Bone marrow (tissue), 2 donors: ENCODE data around the gene NDUFS7.

Experiments
- DNase-seq, 2 donors: peaks; one replicate each; lab custom pipeline; 2025; lab: John Stamatoyannopoulos, UW

Gene NDUFS7

DNA sequence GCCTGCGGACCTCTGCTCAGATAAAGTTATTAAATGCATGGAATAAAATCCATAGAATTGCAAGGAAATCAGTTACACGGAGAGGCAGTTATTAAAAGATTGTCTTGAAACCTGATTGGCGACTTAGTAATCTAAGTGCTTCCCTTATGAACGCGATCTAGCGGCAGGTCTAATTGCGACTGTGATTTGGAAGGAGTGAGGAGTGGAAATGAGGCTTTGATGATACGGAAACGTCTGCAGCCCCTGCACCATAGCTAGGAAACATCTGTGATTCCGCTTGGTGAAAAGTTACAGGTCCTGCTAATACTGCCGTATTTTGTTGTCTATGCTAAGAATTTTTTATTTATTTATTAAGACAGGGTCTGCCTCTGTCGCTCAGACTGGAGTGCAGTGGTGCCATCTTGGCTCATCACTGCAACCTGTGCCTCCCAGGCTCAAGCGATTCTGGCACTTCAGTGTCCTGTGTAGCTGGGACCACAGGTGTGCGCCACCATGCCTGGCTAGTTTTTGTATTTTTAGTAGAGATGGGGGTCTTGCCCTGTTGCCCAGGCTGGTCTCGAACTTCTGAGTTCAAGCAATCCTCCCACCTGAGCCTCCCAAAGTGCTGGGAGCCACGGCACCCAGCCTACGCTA, 887 bp downstream of the NDUFS7 start:
- no peak for DNase-seq

DNA sequence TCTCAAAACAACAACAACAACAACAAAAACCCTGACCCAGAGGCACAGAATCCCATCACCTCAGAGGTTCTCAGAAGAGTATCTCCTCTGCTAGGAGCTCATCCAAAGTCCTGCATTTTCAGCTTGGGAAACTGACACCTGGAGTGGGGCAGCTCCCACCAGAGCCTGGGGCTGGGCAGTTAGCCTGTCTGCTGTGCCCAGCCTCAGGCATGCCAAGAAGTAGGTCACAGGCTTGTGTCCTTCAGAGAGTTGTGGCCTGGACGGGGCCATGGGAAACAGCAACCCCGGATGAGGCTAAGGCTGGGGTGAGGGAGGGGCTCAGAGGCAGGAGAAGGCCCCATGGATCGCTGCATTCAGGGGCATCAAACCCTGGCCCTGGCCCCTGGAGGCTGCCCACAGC, 2.1 kb downstream of the NDUFS7 start:
- no peak for DNase-seq

DNA sequence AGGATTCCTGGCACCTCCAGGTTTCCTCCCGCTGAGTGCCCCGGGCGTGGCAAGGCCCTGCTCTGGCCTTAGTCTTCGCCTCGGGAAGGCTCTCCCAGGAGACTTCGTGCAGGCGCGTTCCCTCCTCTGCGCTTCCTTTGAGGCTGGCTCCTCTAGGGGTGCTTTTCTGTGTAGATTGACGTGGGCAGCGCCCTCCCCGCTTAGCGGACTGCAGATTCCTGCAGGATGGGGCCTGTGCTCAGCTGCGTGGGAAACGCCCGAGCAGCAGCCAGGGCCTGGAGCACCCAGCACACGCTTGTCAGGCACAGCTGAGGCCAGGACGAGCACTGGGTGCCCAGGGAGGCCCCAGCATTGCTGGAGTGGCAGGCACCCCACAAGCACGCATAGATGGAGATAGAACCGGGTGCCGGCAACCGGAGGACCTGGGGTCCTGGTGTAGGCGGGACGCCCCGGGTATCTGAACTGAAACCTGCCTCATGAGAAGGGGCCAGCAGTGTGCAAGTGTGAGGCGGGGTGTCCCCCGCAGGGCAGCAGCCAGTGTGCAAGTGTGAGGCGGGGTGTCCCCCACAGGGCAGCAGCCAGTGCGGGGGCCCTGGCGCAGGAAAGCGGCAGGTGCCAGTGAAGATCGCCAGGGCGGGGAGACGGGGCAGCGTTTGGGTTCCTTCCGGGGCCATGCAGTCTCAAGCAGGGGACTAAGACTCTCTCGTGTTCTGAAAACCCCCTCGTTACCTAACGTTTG, 3.4 kb downstream of the NDUFS7 start:
- DNase-seq, result no peak

DNA sequence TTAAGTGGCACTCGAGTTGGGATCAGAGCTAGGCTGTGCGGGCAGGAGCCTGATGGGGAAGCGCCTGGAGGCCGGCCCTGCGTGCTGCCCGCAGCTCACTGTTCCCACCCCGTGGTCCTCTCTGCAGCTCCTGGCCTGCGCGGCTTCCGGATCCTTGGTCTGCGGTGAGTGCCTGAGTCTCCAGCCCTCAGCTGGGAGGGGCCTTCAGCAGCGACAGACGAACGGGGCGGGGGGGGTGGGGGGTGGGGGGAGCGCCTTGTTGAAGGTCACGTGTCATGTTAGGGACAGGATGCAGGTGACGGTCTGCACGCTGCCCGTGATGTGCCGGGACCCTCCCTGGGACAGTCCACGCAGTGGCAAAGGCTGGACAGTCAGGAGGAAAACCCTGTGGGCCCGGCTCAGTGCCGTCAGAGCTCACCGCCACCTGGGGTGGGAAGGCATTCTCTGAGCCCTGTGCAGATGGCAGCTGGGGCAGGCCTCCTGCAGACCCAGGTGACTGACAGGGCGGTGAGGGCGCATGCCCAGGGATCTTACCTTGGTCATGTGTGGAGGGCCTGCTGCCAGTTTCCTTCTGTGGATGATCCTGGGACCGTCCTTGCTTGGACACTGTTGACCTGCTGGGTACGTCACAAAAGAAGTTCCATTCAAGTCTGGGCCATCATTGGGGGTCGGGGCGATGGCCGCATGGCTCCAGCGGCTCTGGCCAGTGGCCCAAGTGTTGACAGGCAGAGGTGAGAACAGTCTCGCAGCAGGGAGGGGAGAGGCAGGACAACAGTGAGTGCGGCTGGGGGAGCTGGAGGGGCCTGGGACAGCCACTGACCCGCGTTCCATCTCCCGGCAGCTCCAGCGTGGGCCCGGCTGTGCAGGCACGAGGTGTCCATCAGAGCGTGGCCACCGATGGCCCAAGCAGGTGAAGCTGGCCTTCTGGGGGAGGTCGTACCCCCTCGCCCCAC, 4.3 kb downstream of the NDUFS7 start:
- no peak for DNase-seq

DNA sequence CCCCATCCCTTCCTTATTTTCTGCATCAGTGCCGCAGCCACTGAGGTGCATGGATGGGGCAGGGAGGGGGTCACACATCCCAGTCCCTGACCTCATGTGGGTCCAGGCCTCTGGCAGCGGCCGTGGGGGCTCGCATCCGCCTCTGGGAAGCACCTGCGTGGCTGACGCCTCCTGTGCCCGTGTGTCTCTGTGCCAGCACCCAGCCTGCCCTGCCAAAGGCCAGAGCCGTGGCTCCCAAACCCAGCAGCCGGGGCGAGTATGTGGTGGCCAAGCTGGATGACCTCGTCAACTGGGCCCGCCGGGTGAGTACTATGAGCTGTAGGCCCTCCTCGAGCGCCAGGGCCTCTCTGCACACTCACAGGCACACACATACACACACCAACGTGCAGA, 4.9 kb downstream of the NDUFS7 start:
- no peak for DNase-seq

DNA sequence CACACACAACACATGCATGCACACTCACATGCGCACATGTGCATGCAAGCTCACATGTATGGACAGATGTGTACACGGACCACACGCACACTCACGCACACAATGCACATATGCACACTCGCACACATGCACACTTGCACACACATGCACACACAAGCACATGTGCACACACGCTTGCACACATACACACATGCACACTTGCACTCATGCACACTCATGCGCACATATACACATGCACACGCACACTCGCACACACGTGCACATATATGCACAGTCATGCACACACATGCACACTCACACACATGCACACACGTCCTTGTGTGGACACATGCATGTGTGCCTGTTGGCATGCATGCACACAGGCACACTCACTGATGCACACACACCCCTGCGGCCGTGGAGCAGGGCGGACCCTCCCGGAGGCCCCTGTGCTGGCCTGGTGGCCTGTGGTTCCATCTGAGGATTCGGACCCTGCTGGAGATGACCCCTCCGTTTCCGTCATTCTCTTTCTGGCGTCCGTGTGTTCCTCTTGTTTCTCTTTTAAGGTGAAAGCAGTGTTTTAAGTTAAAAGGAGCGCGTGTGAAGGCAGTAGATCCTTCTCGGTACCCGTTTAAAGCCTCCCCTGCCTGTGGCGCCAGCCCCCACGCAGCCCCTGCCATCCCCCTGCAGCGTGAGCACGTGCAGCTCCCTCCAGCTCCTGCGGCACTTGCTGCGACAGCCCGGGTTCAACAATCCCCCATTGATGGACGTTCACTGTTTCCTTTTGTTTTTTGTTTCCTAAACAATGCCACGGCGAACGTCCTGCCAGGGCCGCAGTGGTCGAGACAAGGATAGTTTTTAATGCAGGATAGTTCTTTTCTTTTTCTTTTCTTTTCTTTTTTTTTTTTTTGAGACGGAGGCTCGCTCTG, 5.6 kb downstream of the NDUFS7 start:
- DNase-seq, result no peak

DNA sequence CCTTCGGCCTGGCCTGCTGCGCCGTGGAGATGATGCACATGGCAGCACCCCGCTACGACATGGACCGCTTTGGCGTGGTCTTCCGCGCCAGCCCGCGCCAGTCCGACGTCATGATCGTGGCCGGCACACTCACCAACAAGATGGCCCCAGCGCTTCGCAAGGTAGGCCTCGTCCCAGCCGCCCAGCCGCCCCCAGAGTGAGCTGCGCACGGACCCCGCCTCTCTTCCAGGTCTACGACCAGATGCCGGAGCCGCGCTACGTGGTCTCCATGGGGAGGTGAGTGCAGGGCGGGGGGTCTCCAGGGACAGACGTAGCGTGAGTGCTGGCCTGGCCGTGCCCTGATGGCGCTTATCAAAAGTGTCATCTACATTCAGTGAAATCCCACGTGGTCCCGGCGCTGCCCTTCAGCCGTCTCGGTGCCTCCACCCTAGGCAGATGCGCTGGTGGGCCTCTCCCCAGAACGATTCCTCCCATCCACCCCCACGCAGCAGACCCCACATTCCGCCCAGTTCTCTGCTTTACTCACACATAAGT, 7.2 kb downstream of the NDUFS7 start:
- no peak for DNase-seq

DNA sequence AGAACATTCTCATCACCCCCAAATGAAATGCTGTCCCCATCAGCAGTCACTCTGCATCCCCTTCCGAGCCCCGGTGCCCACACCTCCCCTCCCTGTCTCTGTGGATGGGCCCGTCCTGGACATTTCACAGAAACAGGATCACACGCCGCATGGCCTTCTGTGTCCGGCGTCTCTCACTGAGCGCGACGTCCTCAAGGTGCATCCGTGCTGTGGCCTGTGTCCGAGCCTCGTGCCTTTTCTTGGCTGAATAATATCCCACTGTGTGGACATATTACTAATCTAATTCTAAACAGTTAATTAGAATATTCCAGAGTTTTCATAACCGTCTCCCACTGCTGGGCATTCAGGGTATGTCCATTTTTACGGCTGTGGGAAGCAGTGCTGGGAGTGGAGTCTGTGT, 8.7 kb downstream of the NDUFS7 start:
- DNase-seq, result no peak

DNA sequence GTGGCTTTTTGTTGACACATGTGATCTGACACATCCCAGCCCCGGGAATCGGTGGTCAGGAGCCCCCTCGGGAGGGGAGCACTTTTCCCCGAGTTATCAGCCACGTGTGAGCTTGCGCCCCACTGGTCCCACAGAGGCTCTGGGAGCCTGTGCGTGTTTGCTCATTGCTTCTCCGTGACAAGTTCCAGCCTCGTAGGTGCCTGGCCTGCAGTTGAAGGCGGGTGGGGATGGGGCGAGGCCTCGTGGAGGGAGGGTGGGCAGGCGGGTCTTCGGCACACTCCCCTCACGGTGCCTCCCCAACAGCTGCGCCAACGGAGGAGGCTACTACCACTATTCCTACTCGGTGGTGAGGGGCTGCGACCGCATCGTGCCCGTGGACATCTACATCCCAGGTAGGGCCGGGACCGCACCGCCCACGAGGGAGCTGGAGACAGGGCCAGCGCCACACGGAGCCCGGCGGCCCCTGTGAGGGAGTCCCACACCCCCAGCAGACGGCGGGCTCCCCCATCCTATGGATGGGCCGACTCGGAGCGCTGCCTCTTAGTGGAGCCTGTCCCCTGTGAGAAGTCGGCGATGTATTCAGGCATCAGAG, 9.3 kb downstream of the NDUFS7 start:
- no peak for DNase-seq

DNA sequence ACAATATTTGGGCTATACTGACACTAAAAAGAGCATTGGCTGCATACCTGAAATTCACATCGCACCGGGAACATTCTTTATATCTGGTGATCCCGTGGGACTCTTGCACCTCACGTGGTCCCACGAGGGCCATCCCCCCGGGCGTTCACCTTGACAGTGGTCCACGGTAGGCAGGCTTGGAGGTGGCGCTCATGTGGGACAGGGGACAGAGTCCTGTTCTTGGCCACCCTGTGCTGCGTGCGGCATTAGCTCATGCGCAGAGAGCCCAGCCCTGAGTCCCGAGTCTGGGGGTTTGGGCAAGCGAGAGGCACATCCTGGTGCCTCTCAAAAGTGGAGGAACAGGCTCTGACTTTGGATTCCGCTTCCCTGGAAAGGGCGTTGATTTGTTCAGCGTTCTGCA, 10.1 kb downstream of the NDUFS7 start:
- DNase-seq, result no peak

DNA sequence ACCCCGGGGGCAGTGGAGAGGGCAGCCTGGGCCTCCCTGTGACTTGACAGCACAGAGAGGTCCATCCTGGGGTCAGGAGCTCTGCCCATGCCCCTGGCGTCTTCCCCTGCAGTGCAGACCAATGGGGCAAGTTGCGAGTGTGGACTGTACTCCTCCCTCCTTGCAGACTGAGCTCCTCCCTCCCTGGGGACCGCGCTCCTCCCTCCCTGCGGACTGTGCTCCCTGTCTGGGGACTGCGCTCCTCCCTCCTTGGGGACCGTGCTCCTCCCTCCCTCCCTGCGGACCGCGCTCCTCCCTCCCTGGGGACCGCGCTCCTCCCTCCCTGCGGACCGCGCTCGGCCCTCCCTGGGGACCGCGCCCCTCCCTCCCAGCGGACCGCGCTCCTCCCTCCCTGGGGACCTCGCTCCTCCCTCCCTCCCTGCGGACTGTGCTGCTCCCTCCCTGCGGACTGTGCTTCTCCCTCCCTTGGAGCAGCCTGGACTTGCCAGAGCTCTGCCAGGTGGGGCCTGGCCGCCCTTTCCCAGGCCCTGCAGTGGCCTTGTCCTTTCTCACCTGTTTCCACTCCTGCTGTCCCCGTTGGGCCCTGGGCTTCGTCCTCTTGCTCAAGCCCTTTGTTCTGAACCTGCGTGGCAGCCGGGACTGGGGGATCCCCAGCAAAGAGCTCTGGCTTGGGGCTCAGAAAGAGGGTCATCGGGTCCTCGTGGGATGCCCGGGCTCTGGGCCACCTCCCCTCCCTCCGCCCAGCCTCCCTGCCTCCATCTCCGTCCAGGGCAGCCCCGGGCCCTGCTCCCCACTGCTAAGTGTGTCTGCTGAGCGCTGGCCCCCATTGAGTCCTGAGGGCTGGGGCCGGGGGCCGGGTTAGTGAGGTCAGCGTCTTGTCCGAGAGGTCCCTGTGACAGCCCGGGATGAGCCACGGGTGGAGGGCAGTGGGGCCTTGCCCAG, 10.8 kb downstream of the NDUFS7 start:
- no peak for DNase-seq

DNA sequence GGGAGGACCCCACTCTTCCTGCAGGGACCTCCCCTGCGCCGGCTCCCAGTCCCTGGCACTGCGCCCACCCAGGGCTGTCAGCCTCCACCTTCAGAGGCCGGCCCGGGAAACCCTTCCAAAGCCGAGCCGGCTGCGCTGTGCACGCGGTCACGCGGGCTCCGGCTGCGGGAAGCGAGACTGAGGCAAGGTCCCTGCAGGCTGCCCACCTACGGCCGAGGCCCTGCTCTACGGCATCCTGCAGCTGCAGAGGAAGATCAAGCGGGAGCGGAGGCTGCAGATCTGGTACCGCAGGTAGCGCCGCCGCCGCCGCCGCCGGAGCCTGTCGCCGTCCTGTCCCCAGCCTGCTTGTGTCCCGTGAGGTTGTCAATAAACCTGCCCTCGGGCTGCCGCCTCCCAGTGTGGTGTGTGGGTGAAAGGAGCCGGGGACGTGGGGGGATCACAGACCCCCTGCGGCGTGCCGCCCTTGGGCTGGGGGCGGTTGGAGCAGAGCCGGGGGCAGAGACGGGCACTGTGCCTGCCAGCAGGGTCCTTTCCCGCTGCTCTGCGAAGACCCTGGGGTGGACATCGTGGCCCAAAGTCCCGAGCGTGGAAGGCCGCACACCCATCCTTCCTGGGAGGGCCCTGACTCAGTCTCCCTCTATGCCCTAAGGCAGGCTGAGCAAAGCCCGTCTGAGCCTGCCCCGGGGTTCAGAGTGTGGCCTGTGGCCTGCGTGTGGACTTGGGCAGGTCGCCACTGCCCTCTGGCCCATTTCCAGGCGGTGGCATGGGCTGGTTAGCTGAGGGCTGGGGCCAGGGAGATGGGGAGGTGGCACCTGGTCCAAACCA, 11.7 kb downstream of the NDUFS7 start:
- no peak for DNase-seq

DNA sequence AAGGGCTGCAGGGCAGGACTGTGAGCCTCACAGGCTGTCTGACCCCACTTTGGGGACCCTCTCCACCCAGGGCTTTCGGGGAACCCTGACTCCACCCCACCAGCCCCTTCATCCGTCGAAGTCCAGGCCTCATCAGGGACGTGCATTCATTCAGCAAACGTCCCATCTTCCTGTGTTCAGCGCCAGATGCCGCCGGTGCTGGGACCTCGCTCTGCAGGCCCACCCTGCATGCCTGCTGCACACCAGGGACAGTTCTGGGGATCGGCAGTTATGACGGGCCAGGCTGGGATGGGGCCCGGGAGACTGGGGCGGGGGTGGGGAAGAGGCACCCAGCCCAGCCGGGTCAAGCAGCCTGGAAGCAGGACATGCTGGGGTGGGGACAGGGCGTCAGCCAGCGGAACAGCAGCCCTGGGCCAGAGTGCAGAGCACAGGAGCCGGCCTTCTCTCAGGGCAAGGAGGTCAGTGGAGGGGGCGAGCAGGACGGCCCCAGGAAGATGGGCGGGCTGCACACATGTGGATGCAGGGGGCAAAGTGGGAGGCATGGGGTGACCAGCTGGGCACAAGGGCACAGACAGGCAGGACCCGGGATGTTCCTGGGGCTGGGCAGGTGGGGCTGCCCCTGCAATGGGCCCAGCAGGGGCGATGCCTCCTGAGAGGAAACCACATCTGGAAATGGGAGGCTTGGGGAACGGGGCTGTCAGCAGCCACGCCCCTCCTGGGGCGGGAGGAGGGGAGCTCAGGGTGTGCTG, 12.5 kb downstream of the NDUFS7 start:
- no peak for DNase-seq

DNA sequence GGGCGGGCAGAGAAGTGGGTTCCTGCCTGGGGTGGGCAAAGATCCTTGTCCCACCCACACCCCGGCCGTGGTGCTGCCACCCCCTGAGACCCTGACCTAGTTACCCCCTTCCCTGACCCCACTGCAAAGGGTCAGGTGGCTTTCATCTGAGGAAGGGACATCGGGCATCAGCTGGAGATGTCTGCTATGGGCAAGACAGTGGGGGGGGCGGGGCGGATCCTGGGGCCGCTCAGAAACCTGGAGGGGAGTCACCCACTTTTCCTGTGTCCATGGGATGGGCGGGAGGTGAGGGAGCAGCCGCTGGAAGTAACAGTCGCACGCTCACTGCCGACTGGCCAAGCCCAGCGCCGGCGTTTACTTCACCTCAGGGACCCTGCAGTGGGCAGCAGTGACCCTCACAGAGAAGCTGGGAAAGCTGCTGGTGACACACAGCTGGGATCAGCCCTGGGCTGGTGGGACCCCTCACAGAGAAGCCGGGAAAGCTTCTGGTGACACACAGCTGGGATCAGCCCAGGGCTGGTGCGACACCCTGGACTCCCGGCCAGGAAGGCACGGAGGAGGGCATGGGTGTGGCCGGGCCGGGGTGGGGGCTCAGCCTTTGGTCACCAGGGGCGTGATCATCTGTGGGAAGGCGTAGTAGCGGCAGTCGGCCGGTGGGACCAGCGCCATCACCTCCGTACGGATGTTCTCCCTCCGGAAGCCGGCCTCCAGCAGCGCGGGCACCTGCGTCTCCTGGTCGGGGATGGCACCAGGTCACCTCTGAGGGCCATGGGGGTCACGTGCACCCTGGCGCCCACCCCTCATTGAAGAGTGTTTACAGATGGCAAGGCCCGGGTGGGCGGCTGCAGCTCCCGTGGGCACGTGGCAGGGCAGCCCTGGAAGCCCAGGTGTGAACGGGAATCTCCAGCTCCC, 13.3 kb downstream of the NDUFS7 start:
- DNase-seq, result no peak

DNA sequence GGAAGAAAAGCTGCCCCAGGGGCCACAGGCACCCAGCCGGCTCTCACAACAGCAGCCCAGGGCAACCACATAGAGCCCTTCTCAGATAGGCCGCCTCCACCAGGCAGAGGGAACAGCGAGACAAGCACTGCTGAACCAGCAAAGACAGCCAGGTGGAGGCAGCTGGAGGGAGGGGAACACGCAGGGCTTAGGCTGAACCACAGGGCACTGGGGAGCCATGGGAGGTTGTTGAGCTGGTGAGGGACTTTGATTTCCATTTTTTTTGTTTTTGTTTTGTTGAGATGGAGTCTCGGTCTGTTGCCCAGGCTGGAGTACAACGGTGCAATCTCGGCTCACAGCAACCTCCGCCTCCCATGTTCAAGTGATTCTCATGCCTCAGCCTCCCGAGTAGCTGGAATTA, 14.1 kb downstream of the NDUFS7 start:
- no peak for DNase-seq

DNA sequence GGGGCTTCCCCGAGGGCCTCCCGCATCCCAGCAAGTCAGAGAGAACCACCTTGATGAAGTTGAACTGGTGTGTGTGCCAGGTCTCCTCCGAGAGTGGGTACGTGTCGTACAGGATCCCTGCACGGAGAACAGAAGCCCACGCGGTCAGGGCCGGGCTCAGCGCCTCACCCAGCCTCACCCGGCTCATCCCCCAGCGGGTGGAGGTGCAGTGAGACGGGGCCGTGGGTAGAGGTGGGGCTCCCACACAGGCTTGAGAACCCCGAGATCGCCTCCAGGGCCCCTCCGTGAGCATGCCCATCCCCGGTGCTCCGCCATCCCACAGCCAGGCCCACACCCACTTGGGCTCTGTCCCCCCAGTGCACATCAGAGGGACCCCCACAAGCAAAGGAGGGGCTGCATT, 15.4 kb downstream of the NDUFS7 start:
- DNase-seq, result no peak

DNA sequence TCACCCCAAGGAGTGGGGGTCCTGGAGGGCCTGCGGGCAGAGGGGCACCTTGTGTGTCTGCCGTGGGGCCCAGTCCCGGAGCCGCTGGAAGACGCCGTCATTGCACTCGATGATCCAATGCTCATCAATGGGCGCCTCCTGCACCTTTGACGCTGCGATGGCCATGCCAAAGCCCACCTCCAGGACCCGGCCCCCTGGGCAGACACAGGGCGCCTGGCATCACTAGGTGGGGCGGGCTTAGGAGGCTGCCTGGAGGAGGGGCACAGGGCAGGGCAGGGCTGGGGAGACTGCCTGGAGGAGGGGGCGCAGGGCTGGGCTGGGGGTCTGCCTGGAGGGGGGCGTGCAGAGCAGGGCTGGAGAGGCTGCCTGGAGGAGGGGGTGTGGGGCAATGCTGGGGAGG, 16.0 kb downstream of the NDUFS7 start:
- DNase-seq, result no peak
